HepG2 (cell line): ENCODE data around the gene PBX2. TPM values are rescaled to one million over a fixed set of nuclear protein-coding genes. Genes with fewer than 3 reads are reported as not detected.

Experiments used
- ATAC-seq: fragments of 200-7000 bp; cut with Tn5 transposase; 3 replicates; pipeline ENCODE4 v1.9.1; 2020; ENCODE audit warnings: mild to moderate bottlenecking, moderate library complexity
- BruUV-seq: library from RNA; stranded (reverse); fragments of 400-500 nt; replicated peaks from 2 replicates; lab custom pipeline; 2021; lab: Mats Ljungman, UMichigan
- CTCF ChIA-PET: fragments of 300-600 bp; formaldehyde crosslinking; extraction: SDS; loops from one replicate; lab custom pipeline; 2021; ENCODE audit warnings: low total read pairs, inconsistent platforms, low intra/inter-chr PET ratio; lab: Yijun Ruan, JAX
- POLR2A ChIA-PET: fragments of 350-600 bp; sonication (Branson Sonifier 250); formaldehyde crosslinking; loops from one replicate; lab custom pipeline; 2020; ENCODE audit warnings: antibody characterized with exemption, inconsistent platforms; lab: Yijun Ruan, JAX
- DNase-seq: peaks from one replicate; pipeline ENCODE4 v3.0.0-alpha.2; 2015; ENCODE audit warnings: low spot score
- FAIRE-seq: peaks from 3 replicates; lab custom pipeline; 2011; peaks lifted over from hg19 to GRCh38; lab: Jason Lieb, UNC
- H2AFZ ChIP-seq: one replicate; pipeline ENCODE4 v1.6.1; 2011; ENCODE audit warnings: low read length, inconsistent platforms
- H3K27ac ChIP-seq: fragments of 300-600 bp; 3 replicates; pipeline ENCODE4 v1.8.0; 2011; ENCODE audit warnings: mixed run types, mild to moderate bottlenecking, mixed read lengths, low read length, inconsistent platforms; ENCODE audit not compliant: insufficient read depth; ENCODE audit errors: extremely low read length
- H3K27me3 ChIP-seq, 2 experiments: fragments of 200-600 bp in 1 of 2; 2 replicates in 1 of 2; 3 replicates in 1 of 2; pipeline versions ENCODE4 v1.6.0 to v1.8.0; 2011; ENCODE audit warnings: low read length in 2 of 2, mild to moderate bottlenecking in 2 of 2, moderate library complexity in 2 of 2, inconsistent platforms in 1 of 2; ENCODE audit not compliant: insufficient read depth in 2 of 2, control insufficient read depth in 1 of 2
- H3K36me3 ChIP-seq, 2 experiments: fragments of 200-600 bp in 1 of 2; replicated peaks in 1 of 2; 2 replicates in 1 of 2; 3 replicates in 1 of 2; pipeline versions ENCODE4 v1.5.1 to v1.8.0; 2011; ENCODE audit warnings: low read length in 2 of 2, inconsistent platforms in 1 of 2; ENCODE audit not compliant: insufficient read depth in 2 of 2, control insufficient read depth in 1 of 2
- H3K4me1 ChIP-seq: 2 replicates; pipeline ENCODE4 v1.5.1; 2012; ENCODE audit warnings: low read length, inconsistent platforms; ENCODE audit not compliant: insufficient read depth
- H3K4me2 ChIP-seq: 2 replicates; pipeline ENCODE4 v1.6.0; 2011; ENCODE audit warnings: low read depth, low read length, inconsistent platforms
- H3K4me3 ChIP-seq, 3 experiments: fragments of 200-600 bp in 1 of 3; sonication (generic), shearing (Covaris generic) in 1 of 3; replicated peaks in 1 of 3; 2 replicates each; pipeline ENCODE4 v1.5.1; 2011 to 2016; ENCODE audit warnings: low read length in 3 of 3, inconsistent platforms in 2 of 3, low read depth in 2 of 3, mild to moderate bottlenecking in 2 of 3, control low read depth in 1 of 3, mixed read lengths in 1 of 3; ENCODE audit not compliant: insufficient read depth in 1 of 3
- H3K79me2 ChIP-seq: one replicate; pipeline ENCODE4 v1.6.1; 2011; ENCODE audit warnings: low read length, inconsistent platforms; ENCODE audit not compliant: insufficient read depth
- H3K9ac ChIP-seq: 2 replicates; pipeline ENCODE4 v1.6.0; 2011; ENCODE audit warnings: mild to moderate bottlenecking, low read depth, low read length, inconsistent platforms; ENCODE audit not compliant: insufficient read depth
- H3K9me3 ChIP-seq: 2 replicates; pipeline ENCODE4 v1.5.1; 2012; ENCODE audit warnings: mild to moderate bottlenecking, low read length
- H4K20me1 ChIP-seq: 2 replicates; pipeline ENCODE4 v1.6.0; 2011; ENCODE audit warnings: inconsistent platforms, mild to moderate bottlenecking, low read length, moderate library complexity; ENCODE audit not compliant: insufficient read depth
- AGO2 ChIP-seq: fragments of 200-400 bp; formaldehyde crosslinking; optimal IDR thresholded peaks from 2 replicates; pipeline ENCODE3; 2017; ENCODE audit warnings: mild to moderate bottlenecking, low read depth, low read length, moderate library complexity
- MTA1 ChIP-seq: sonication (generic); formaldehyde crosslinking; IDR thresholded peaks from 2 replicates; pipeline ENCODE4 v1.4.0; 2020; ENCODE audit warnings: missing genetic modification reagents, mild to moderate bottlenecking, borderline replicate concordance
- MXD1 ChIP-seq: sonication (generic); formaldehyde crosslinking; IDR thresholded peaks from 2 replicates; pipeline ENCODE4 v1.4.0; 2020; ENCODE audit warnings: mild to moderate bottlenecking, missing genetic modification reagents
- POLR2A ChIP-seq, 2 experiments: IDR thresholded peaks; 2 replicates each; pipeline ENCODE4 v1.6.1; 2011; ENCODE audit warnings: low read depth in 2 of 2, low read length in 2 of 2, mild to moderate bottlenecking in 1 of 2, moderate library complexity in 1 of 2; ENCODE audit not compliant: insufficient read depth in 1 of 2
- RBFOX2 ChIP-seq: fragments of 200-400 bp; formaldehyde crosslinking; IDR thresholded peaks from 2 replicates; pipeline ENCODE4 v1.6.1; 2017; ENCODE audit warnings: low read depth, mild to moderate bottlenecking, low read length
- ZNF574 ChIP-seq: sonication (generic); formaldehyde crosslinking; IDR thresholded peaks from 2 replicates; pipeline ENCODE4 v1.4.0; 2020; ENCODE audit warnings: missing genetic modification reagents
- ZNF687 ChIP-seq: sonication (generic); formaldehyde crosslinking; IDR thresholded peaks from 2 replicates; pipeline ENCODE4 v1.5.1; 2020; ENCODE audit warnings: mild to moderate bottlenecking, missing genetic modification reagents, moderate library complexity
- ZNF747 ChIP-seq: sonication (generic); formaldehyde crosslinking; IDR thresholded peaks from 2 replicates; pipeline ENCODE4 v1.8.1; 2023; ENCODE audit warnings: missing genetic modification reagents, mild to moderate bottlenecking, borderline replicate concordance
- WGBS: methylation state at CpG from one replicate; pipeline ENCODE4 v1.1.6; 2017; ENCODE audit warnings: low lambda C conversion rate; 5-methylcytosine and 5-hydroxymethylcytosine counted together
- in situ Hi-C: cut with HindIII; loops from 2 replicates; pipeline ENCODE4 v1.10.0; 2017; ENCODE audit warnings: low pct_unique_long_range_greater_than_20kb; ENCODE audit not compliant: extremely low pct_ligation_motif_present
- intact Hi-C: fragments of 100-400 bp; cut with micrococcal nuclease; formaldehyde crosslinking; loops from one replicate; pipeline ENCODE4 v1.10.0; 2022; ENCODE audit not compliant: unreplicated experiment
- polyA plus RNA-seq, 8 experiments: library from polyadenylated mRNA; depleted of rRNA in 3 of 8; stranded (reverse) in 7 of 8; unstranded in 1 of 8; fragments of >200 nt; fragmentation: Illumina TruSeq in 4 of 8; extraction: Trizol in 4 of 8; gene quantifications; 2 replicates each; pipeline versions ENCODE4 v1.2.1 to v1.2.3, GENCODE V29; 2011 to 2016; ENCODE audit warnings: low read depth in 4 of 8, missing spikeins in 1 of 8, mixed read lengths in 1 of 8; ENCODE audit not compliant: insufficient read depth in 1 of 8
- total RNA-seq, 5 experiments: library from RNA; depleted of rRNA; stranded (reverse); fragments of >200 nt; fragmentation: Illumina TruSeq; extraction: Trizol; gene quantifications; 2 replicates each; pipeline ENCODE4 v1.2.3, GENCODE V29; 2016; ENCODE audit warnings: low read depth in 1 of 5

PBX2 gene
- total and polyA plus RNA-seq, 2 of the 13 experiments (the other 11 are each of a cell fraction or from before 2014, with no cell fraction given), result 42.3 to 77.8 TPM

DNA sequence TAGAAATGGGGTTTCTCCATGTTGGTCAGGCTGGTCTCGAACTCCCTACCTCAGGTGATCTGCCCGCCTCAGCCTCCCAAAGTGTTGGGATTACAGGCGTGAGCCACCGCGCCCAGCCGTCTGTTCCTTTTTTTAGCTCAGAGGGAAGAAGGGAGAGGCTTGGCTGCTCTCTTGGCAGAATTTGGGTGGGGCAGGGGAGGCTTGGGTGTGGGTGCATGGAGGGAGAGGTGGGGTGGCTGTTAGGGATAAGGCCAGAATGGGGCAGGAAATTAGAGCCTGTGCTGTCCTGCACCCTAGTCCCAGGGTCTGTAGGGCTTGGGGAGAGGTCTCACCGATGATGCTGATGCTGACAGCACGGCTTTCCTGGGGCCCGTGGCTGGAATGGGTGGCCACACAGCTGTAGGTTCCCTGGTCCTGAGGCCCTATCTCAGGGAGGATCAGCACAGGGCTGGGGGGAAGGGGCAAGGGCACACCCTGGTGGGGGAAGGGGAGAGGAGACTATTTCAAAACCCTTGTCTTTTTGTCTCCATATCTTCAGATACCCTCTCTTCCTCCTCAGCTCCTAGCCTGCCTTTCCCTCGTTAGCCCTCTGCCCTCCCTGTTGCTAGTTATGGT is 8.0 kb downstream of the PBX2 start (continued):
- 0 out of 2 replicates have a peak, but pooled peaks have one; percentile 4 for TF ChIP-seq ZNF687
- TF ChIP-seq MXD1 (CRISPR knock-in tag), result 0 out of 2 replicates have a peak, but pooled peaks have one; percentile 29
- TF ChIP-seq, all 625 proteins: peak for 4

DNA sequence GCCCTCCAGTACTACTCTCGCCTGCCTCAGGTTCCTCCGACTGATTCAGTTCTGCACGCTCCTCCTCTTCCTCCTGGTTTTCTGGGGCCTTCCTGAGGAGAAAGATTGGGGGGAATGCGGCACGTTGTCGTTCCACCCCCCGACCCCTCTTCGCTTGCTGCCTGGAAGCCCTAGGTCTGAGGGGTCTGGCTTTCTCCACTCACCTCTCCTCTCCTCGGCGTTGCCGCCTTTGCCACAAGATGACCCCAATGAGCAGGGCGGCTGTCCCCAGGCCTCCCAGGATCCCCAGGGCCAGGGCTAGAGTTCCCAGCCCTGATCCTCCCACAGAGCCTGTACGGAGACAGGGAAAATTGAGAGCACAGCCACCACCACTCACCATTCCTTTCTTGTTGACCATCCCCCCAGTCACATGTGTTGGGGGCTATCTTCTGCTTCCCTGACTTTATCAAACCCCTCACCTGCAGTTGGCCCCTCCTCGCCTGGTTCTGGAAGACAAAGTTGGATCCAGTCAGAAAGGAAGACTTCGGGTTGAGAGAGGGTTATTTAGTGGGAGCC is 8.8 kb downstream of the PBX2 start:
- no peak for FAIRE-seq
- intact Hi-C loops, result no loop called here
- DNase-seq, result no peak
- Histone ChIP-seq H3K4me3 (no peak overlapping the region), H3K4me1 (peaks cover 28% of the 10 kb centered on the region), H3K36me3 (peaks cover 20 to 33% of the 10 kb centered on the region in 2 experiments; a peak in 4 of 5 replicates), H3K4me2 (no peak overlapping the region), H3K9ac (no peak overlapping the region), H3K27me3 (no peaks in the 10 kb centered on the region), H4K20me1 (no peaks in the 10 kb centered on the region), H2AFZ (no peak overlapping the region), H3K9me3 (no peaks in the 10 kb centered on the region), H3K79me2 (peaks cover 20% of the 10 kb centered on the region), H3K27ac (no peak overlapping the region)
- BruUV-seq, result no TSS peak
- POLR2A ChIA-PET, result interaction anchor here (2.4 to 5.8 kb wide), 2 partner anchors 7 to 14 kb away, joined by 18 to 127 read pairs; partner anchors contain the start of gene PBX2
- in situ Hi-C loops, result no loop called here
- WGBS, result 97% methylated on average over 15 of the region's 15 CpGs
- TF ChIP-seq ZNF747 (CRISPR knock-in tag) (0 out of 2 replicates have a peak, but pooled peaks have one; percentile 26), AGO2 (peak; percentile 72), ZNF574 (CRISPR knock-in tag) (no peak), MTA1 (CRISPR knock-in tag) (0 out of 2 replicates have a peak, but pooled peaks have one; percentile 21), POLR2A (IDR thresholded peaks at IDR 0.05; ENCODE audit: insufficient read depth in 1 of 2, low read depth in 2 of 2, low read length in 2 of 2) (peak in 1 of 2 experiments; percentile 30; a peak in 1 of 4 replicates), RBFOX2 (peak; percentile 54)
- no peak for ATAC-seq
- CTCF ChIA-PET, result no interaction called here
